GM18868 (cell line): ENCODE measurements around the gene UST.

Experiments used
- ATAC-seq: cut with Tn5 transposase; IDR thresholded peaks from one replicate; pipeline ENCODE4 v1.9.1; 2021; ENCODE audit warnings: mild to moderate bottlenecking, moderate library complexity; ENCODE audit not compliant: unreplicated experiment

Gene UST

DNA sequence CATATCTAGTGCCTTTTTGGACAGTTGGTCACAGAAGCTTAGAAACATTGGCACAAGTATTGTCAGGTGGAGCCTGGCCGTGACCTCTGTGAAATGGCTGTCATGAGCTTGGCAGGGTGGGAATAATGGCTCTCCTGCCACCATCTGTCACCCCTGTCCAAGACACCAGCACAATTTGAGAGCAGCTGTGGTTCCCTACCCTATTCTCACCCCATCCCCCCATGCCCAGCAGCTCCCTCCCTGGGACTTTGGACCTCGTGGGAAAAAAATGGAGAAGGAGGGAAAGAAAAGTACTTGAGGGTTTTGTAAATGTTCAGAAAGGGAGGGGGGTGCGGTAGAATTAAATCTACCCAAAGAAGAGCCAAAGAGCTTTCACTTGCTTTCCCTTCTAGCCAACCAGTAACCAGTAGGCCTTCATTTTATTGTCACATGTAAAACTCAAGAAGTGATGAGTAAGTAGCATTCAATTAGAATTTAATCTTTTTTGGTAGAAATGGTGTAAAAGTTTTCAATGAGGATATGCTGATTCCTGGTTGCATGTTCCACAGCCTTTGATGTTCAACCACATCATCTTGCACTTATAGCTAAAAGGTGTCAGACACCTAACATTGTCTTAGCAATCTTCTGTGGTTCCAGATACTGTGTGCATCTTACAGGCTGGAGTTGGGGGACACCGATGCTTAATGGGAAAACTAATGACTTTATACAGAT, 307.2 kb downstream of the UST start:
- ATAC-seq: no peak

DNA sequence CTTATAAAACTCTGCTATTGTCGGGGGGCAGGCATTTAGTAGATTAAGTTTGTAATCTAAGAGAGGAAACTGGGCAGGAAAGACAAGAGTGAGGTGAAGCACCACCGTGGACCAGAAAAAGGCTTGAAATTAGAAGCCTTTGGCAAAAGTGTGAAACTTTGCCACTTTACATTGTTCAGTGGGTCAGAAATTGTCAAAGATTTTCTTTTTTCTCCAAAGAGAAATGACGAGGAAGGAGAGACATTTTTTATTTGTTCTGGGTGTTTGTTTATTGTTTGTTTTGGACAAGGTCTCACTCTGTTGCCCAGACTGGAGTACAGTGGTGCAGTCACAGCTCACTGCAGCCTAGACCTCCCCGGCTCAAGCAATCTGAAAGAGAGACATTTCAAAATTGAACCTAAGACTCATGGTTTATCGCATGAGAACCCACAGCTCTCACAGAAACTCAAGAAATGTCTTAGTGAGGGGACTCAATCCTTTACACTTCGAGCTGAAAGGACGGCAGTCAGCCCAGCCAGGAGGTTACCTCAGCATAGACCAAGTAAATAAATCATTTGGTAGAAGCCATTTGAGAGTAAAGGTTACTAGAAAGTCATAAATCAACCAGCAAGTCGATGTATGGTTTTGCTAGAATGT, 307.8 kb downstream of the UST start:
- peak; percentile 71 for ATAC-seq

DNA sequence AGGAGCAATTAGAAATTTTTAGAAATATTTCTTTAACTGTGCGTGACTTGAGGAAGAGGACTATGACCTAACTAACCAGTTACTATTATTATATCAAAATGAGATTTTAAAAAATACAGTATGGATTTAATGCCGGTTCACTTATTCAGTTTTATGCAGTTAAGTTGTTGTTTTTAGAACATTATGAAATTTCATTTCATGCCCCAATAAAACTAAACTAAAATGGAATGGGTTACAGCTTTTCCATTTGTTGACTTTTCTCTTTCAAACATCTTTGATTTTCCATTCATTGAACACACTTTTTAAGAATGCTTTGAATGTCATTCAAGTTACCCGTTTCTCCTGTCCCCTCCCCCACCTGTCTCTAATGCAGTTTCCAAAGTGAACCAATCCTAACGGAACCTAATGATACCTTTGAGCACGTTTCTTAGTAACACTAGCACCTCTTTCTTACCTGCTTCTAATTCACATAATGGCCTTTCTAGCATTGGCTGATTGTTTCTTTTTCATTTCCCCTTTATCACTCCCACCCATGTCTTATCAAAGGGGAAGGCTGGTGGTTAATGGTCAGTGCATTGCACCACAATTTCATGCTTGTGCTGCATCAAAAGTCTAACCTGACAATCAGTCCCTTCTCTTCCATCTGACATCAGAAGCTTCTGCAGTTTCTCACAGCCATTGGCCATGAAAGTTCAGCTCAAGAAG, 308.5 kb downstream of the UST start:
- peak; percentile 32 for ATAC-seq

DNA sequence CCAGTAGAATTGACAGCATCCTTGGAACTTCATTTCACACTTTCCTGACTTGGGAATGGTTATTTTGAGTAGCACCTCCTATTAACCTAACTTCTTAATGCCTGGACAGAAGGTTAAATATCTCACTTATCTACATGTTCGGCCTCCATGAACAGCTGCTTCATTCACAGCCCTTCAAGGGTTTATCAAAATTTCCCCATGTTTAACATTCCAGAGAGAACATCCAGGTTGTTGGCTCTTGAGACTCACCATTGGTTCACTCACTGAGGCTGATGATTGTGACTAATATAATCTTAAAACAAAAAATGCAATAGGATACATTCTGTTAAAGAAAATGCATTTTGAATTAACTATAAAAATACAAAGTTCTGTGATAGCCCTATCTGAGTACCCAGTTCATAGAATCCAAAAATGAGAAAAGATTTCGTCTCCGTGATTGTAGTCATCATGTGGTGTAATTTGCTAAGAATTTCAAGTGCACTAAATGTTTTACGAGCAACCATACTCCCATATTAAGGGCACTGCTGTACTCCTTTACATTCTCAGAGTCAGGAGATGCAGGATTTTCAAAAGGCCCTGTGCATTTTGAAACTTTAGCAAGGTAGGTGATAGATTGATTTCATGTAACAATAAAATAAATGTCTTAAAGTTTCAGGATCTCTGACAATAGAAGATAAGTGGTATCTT, 310.1 kb downstream of the UST start:
- no peak for ATAC-seq

DNA sequence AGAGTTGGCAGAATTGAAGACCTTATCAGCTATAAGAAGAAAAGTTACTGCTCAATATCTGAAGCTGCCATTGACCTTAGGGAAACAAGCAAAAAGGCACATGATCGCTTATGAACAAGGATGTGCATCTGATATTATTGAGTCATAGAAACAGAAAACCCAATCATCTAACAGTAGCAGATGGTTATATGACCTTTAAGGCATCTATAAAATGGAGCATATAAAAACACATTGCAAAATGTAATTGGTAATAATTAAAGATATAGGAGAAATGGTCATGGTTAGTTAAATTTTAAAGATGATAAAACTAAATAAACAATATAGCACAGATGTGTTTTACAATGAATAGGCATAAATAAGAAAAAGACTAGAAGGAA, 310.6 kb downstream of the UST start:
- no peak for ATAC-seq

DNA sequence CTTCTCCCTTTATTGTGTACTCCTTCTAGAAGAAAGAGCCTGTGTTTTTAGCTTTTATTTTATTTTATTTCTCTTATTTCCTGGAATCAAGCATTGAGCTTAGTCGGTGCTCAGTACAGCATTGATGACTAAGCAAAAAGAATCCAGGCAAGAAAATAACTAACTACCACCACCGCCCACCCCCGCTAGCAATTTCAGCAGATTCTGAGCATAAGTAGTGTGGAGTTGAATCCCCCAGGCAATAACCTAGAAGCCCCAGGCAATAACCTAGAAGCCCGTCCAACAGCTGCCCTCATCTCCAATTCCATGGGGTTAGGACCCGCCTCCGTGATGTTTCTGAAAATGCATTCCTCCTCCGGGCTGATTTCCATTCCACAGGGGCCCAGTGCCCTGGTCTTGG, 312.7 kb downstream of the UST start:
- ATAC-seq: no peak

DNA sequence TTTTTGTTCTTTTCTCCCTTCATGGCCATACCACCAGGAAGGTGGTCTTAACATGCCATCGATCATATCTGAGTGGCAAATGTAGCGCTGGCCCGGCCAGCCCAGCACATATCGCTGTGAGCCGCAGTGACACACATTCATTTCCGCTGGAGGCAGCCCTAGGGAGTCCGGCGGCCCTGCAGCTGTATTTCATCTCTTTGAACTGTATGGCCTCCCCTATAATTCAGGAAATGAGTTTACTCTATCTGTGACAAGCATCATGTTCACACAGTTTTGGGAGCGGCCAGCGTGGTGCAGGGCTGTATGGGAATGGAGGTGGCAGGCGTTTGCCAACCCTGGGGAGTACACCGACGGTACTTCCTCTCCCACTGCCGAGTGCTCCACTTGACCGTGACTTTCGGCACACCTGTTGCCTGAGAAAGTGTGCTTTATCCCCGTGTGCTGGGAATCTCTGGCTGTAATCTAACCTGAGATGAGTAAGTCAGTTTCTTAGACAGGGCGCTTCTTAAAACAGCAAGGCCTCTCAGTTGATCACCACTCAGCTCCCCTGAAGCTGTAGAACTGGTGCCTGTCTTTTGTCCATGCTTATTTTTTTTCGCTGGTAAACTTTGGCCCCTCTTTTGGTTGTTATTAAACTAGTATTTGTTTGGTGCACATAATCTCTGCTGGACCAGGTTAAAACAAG, 313.6 kb downstream of the UST start:
- peak; percentile 76 for ATAC-seq

DNA sequence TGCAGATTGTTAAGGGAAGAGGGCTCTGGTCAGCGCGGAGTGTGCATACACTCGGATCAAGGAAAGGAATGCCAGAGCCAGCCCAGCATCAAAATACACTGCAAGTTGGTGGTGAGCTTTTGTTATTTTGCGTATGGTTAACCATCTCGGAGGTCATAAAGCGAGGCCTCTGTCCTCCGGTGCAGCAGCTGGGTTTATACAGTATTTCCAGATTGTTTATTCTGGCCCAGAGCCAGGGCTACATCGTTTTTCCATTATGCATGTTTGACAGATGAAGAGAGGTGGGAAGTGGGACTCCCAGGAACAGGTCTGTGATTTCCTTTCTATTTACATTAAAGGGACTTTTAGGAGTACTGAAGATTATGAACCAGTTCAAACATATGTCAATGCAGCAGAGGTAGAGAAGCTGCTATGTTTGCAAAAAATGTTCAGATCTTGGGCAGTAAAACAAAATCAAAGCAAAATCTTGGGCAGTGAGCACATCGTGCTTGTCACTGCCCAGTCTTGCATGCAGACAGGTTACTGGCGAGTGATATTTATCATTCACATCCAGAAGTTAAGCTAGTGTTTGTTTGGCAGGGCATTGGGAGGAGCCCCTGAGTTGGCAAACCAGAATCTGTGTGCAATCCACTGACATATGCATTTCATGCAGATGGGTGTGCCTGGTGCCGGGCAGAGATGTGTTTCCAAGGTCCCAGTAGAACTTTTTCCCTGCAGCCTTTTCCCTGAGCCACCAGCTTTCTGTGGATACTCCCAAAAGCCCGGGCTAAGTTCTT, 314.3 kb downstream of the UST start:
- no peak for ATAC-seq

DNA sequence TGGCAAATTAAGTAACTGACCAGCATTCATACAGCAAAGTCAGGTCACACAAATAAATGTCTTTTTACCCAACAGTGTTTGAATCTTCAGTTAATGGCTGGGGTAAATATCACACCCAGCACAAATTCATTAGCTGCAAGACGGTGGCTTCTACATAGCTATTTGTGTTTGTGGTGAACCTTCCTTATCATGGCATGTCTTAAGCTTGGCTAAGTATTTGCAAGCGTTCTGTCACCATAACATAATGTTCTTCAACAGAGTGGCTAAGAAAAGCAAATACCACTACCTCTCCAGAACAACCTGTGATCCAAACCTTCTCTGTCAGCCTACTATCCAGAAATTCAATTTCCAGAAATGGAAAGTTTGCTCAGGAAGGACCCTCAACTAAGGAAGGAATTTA, 315.1 kb downstream of the UST start:
- no peak for ATAC-seq

DNA sequence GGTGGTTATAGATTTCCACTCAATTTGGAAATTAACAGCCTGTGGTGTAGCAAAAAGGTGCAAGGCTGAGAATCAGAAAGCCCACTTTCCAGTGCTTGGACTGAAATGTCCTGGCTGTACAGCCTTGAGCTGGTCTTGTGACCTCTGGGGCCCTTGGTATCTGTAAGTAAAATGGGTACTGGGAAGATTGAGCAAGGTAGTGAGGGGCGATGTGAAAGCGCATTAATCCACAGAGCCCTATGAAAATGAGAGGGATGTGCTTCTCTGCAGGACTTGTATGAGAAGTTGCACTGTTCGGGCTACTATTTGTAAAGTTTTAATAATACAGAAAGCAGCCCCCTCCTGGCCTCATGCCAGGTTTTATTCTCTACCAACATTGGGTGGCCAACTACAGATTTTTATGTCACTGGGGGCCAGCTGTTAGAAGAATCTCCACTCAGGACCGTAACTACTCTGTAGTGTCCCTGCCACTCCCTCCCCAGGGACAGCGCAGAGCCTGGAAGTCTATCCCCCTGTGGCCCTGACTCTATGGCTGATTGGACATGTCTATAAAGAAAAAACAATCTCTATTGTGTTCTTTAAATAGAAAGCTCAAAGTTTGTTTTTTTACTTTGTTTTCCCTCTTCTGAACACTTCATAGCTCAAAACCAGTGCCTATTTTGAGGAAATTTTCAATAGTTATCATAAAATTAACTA, 316.0 kb downstream of the UST start:
- no peak for ATAC-seq

DNA sequence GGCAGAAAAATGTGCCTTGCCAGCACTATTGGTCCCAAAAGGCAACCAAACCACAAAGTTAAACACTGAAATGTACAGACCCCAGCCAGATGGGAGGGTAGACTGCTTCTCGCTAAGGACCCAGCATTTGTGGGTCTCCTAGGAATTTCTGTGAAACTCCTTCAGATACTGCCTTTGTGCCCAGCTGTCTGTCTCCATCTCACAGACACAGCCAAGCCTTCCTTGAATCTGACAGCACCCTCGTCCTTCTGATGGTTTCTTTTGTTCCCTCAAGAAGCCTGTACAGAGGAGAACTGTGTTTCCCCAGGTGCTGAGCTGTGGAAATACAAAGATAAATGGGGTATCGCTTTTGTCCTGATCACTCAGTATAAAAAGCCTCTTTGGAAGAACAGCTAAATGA, 316.6 kb downstream of the UST start:
- no peak for ATAC-seq

DNA sequence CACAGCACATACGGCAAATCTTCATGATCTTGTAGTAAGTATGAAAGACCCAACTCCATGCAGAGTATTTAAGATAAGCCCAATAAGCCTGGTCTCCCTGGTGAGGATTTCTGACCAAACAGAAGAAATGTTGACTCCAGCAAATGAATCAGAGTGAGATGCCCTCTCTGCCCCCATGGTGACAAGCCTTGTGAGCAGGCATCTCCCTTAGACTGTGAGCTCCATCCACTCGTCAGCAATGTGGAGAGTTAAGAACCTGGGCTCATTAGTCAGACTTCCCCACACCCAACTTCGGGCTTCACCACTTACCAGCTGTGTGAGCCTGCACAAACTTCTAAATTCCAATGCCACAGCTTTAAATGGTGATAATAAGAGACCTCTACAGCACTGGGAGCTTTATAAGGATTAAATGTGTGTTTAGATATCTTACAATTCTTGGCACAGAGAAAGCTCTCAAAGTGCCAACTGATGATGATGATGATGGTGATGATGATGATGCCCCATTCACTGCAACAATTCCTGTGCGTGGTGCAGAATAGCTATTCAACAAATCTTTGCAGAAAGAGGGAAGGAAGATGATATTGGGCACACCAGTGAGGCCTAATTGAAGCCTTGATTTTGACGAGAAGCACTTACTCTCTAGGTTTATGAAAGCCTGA, 317.3 kb downstream of the UST start:
- ATAC-seq: no peak

DNA sequence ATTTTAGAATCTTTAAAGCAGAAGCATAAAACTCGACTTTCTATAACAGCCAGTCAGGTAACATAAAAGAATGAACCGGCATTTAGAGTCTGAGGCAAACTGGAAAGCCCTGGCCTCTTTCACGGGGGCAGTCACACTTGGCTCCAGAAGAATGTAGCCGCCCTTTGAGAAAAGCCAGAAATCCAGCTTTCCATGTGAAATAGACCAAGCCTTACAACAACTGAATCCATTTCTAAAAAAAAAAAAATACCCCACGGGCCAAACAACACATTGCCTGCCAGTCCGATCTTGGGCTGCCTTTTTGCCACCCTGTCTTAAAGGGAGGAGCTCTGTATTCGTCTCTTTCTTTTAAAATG, 317.8 kb downstream of the UST start:
- no peak for ATAC-seq

DNA sequence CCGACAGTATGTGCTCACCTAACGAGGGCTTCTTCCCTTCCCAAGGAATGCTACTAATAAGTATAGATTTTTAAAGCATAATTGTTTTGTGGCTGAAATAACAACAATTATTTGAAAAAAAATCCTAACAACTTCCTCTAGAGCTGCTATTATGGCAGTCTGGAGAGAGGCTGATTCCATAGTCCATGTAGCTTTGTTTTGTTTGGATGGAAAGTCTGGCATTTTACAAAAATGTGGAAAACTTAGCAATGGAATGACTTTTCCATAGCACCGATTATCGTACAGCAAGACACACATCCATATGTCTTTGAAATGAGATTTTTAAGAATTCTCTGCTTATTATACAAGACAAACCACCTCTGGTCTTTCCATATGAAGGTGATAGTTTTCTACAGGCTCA, 318.3 kb downstream of the UST start:
- ATAC-seq: no peak

DNA sequence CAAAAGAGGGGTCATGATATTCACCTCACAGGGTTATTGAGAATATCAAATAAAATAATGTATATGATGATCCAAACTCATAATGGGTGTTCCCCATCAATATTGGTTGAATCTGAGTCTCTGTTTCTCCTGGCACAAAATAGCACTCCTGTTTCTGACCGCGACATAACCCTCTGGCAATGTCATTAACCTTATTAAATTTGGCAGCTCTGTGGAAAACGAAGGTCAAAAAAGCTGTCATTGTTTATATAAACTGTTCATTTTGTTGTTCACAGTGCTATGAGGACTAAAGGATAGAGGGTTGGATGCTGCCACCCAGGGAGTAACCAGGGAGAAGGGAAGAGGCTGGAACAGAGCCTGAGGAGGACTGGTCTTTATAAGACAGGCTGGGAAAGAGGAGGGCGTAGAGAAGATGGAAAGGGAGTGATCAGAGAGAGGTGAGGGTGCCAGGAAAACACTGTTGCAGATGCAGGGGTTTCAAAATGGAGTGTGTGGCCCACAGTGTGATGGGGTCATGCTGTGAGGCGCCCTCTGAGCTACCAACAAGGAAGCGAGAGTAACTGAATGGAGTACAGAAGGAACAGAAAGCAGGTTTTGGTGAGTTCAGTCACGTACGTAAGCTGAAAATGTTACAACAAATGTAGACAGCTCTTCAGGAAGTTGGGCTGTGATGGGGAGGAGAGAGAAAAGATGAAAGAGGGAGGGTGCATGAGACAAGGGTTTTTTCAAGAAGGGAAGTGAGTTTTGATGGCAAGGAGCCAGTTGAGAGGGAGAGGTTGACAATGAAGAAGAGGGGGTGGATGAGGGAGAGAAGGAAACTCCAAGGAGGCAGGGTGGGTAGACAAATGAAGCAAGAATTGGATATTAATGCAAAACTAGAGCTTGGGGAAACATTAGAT, 319.1 kb downstream of the UST start:
- peak; percentile 96 for ATAC-seq

DNA sequence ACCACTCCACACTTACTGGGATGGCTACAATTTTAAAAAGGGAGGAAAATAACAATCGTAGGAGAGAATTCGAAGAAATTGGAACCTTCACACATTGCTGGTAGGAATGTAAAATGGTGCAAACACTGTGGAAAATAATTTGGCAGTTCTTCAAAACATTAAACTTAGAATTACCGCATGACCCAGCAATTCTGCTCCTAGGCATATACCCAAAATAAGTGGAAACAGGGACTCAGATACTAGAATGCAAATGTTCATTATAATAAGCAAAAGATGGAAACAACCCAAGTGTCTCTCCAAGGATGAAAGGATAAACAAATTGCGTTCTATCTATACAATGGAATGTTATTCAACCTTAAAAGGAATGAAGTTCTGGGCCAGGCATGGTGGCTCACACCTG, 325.2 kb downstream of the UST start:
- ATAC-seq: no peak

DNA sequence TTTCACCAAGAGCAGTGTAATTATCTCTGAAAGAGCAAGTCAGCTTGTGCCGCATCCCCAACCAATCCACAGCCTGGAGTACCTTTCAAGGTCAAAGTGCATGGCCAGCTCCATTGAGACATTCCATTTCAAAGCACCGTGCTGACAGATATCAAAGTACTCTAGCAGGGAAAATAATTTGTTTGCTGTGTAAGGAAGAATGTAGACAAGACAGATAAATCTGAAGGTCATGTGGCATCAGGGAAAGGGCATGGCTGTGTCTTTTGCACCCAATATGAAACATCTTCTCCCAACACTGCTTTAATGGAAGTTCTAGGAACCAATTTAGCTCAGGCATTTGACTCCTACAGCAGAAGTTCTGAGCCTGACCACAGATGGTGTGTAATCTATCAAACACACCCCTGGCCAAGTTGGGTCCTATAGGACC, 328.0 kb downstream of the UST start:
- ATAC-seq: no peak

DNA sequence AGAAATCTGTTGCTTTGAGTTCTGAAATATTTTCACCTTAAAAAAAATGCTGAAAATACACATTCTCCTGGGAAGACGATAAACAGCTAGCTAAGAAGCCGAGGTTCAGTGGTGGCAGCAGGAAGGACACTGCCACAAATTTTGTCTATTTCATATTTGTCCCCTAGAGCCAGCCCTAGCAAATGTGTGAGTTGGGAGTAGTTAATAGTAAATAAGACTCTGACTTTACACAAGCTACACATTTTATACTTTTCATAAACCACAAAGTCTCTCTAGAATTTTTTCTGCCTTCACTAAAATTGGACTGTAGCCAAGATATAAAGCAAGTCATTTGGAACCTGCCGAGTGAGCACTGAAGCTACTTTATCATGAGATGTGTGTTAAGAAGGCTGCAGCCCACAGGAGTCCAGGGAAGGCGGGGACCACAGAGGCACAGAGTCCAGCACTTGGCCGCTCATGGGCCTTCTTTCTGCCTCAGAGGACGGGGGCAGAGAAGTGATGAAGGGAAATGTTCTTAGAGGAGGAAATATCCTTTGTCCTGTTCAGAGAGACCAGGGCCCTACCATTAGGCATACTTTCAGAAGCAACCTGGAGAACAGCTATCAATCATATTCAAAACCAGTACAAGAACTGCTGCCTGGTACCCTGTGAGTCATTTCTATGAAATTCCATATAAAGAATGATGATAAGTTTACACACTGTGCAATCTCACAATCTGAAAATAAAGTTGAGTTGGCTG, 329.0 kb downstream of the UST start:
- no peak for ATAC-seq
